SK-N-SH (cell line): ENCODE measurements around the gene PPP1R12A.

Source experiments
- NFIC ChIP-seq: IDR thresholded peaks from 2 replicates; pipeline ENCODE4 v1.4.0; 2012; ENCODE audit warnings: borderline replicate concordance
- NRF1 ChIP-seq: IDR thresholded peaks from 2 replicates; pipeline ENCODE4 v1.6.1; 2012; ENCODE audit warnings: low read depth, mild to moderate bottlenecking, low read length
- POLR2AphosphoS5 ChIP-seq: IDR thresholded peaks from 2 replicates; pipeline ENCODE4 v1.6.1; 2012; ENCODE audit warnings: low read depth, low read length
- RAD21 ChIP-seq: IDR thresholded peaks from 2 replicates; pipeline ENCODE4 v1.6.1; 2012; ENCODE audit warnings: mild to moderate bottlenecking, low read length
- RCOR1 ChIP-seq: fragments of 150-350 bp; IDR thresholded peaks from 2 replicates; pipeline ENCODE4 v1.6.1; 2017; ENCODE audit warnings: antibody characterized with exemption, low read length
- RFX5 ChIP-seq: IDR thresholded peaks from 2 replicates; pipeline ENCODE4 v1.6.1; 2012; ENCODE audit warnings: mild to moderate bottlenecking, improper control_type of control experiment, low read length
- SIN3A ChIP-seq: IDR thresholded peaks from 2 replicates; pipeline ENCODE4 v1.6.1; 2012; ENCODE audit warnings: low read depth, mild to moderate bottlenecking, low read length, moderate library complexity, borderline replicate concordance
- TAF1 ChIP-seq: IDR thresholded peaks from 2 replicates; pipeline ENCODE4 v1.6.1; 2012; ENCODE audit warnings: low read depth, mild to moderate bottlenecking, low read length, moderate library complexity, borderline replicate concordance
- YY1 ChIP-seq: IDR thresholded peaks from 2 replicates; pipeline ENCODE4 v1.4.0; 2012; ENCODE audit warnings: low read depth, mild to moderate bottlenecking
- TF ChIP-seq, protein P1 (sequence below): fragments of 200-600 bp; sonication (generic); IDR thresholded peaks from 2 replicates; pipeline ENCODE4 v1.6.1; 2017; ENCODE audit warnings: antibody characterized with exemption, mild to moderate bottlenecking, moderate library complexity
- TF ChIP-seq, protein P2 (sequence below): IDR thresholded peaks from 2 replicates; pipeline ENCODE4 v1.4.0; 2012; ENCODE audit warnings: low read depth, borderline replicate concordance

DNA sequence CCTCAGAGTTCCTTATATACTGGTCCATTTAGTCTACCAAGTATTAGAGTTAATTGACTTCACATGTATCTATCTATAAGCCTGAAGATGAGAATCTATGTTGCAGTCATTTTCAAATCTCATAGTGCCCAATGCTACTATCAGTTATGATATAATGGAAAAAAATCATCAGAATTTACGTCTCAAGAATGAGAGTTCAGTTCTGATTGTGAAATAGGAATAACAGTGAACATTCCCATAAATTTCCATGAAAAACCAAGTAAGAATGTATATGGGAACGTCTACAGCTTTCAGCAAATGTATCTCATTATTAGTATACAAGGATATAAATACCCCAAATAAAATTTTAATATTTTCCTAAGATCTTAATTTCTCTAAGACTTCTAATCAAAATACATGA lies 77.2 kb downstream of the PPP1R12A start:
- TF ChIP-seq RCOR1 (no peak), YY1 (no peak), TAF1 (no peak), NRF1 (no peak), RAD21 (no peak), NFIC (no peak), POLR2AphosphoS5 (no peak), RFX5 (no peak), SIN3A (no peak)
- TF ChIP-seq, protein P1, sequence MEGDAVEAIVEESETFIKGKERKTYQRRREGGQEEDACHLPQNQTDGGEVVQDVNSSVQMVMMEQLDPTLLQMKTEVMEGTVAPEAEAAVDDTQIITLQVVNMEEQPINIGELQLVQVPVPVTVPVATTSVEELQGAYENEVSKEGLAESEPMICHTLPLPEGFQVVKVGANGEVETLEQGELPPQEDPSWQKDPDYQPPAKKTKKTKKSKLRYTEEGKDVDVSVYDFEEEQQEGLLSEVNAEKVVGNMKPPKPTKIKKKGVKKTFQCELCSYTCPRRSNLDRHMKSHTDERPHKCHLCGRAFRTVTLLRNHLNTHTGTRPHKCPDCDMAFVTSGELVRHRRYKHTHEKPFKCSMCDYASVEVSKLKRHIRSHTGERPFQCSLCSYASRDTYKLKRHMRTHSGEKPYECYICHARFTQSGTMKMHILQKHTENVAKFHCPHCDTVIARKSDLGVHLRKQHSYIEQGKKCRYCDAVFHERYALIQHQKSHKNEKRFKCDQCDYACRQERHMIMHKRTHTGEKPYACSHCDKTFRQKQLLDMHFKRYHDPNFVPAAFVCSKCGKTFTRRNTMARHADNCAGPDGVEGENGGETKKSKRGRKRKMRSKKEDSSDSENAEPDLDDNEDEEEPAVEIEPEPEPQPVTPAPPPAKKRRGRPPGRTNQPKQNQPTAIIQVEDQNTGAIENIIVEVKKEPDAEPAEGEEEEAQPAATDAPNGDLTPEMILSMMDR, result no peak
- TF ChIP-seq, protein P2, sequence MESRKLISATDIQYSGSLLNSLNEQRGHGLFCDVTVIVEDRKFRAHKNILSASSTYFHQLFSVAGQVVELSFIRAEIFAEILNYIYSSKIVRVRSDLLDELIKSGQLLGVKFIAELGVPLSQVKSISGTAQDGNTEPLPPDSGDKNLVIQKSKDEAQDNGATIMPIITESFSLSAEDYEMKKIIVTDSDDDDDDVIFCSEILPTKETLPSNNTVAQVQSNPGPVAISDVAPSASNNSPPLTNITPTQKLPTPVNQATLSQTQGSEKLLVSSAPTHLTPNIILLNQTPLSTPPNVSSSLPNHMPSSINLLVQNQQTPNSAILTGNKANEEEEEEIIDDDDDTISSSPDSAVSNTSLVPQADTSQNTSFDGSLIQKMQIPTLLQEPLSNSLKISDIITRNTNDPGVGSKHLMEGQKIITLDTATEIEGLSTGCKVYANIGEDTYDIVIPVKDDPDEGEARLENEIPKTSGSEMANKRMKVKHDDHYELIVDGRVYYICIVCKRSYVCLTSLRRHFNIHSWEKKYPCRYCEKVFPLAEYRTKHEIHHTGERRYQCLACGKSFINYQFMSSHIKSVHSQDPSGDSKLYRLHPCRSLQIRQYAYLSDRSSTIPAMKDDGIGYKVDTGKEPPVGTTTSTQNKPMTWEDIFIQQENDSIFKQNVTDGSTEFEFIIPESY, result no peak
